Liver (tissue), 3 donors: ENCODE data around the gene STAG3.

ENCODE experiments used
- ATF3 ChIP-seq: IDR thresholded peaks from 2 replicates; pipeline ENCODE4 v1.6.1; 2016; ENCODE audit warnings: antibody characterized with exemption
- CTCF ChIP-seq: fragments of 150-350 bp; IDR thresholded peaks from 2 replicates; pipeline ENCODE4 v1.5.1; 2017; ENCODE audit warnings: improper control_type of control experiment, low read depth, low read length; ENCODE audit not compliant: missing input control
- EGR1 ChIP-seq, 2 donors: IDR thresholded peaks; 2 replicates each; pipeline ENCODE4 v1.6.1; 2016 to 2018; ENCODE audit warnings: antibody characterized with exemption in 2 of 2, low read depth in 2 of 2
- GABPA ChIP-seq, 2 donors: IDR thresholded peaks in 1 of 2; conservative IDR thresholded peaks in 1 of 2; 2 replicates each; pipeline ENCODE4 v1.6.1; 2016; ENCODE audit warnings: antibody characterized with exemption in 2 of 2, mild to moderate bottlenecking in 1 of 2, moderate library complexity in 1 of 2
- HNF4G ChIP-seq: IDR thresholded peaks from 2 replicates; pipeline ENCODE4 v1.6.1; 2016; ENCODE audit warnings: antibody characterized with exemption
- JUND ChIP-seq, 2 donors: IDR thresholded peaks; 2 replicates each; pipeline ENCODE4 v1.6.1; 2016; ENCODE audit warnings: antibody characterized with exemption in 2 of 2
- MAX ChIP-seq: IDR thresholded peaks from 2 replicates; pipeline ENCODE4 v1.6.1; 2016; ENCODE audit warnings: antibody characterized with exemption
- NR2F2 ChIP-seq: IDR thresholded peaks from 2 replicates; pipeline ENCODE4 v1.6.1; 2016; ENCODE audit warnings: antibody characterized with exemption
- REST ChIP-seq: IDR thresholded peaks from 2 replicates; pipeline ENCODE4 v1.6.1; 2016; ENCODE audit warnings: antibody characterized with exemption, mild to moderate bottlenecking
- SP1 ChIP-seq: IDR thresholded peaks from 2 replicates; pipeline ENCODE4 v1.6.1; 2018; ENCODE audit warnings: antibody characterized with exemption, mild to moderate bottlenecking
- TAF1 ChIP-seq: conservative IDR thresholded peaks from 2 replicates; pipeline ENCODE4 v1.6.1; 2016; ENCODE audit warnings: antibody characterized with exemption, mild to moderate bottlenecking
- ZBTB33 ChIP-seq: IDR thresholded peaks from 2 replicates; pipeline ENCODE4 v1.6.1; 2016; ENCODE audit warnings: antibody characterized with exemption
- donor health status: healthy.
- donor health status: healthy.

GRCh38 chr7:100163871-100164270 is 13.8 kb upstream of the STAG3 start:
- TF ChIP-seq CTCF: no peak
- TF ChIP-seq JUND (IDR thresholded peaks at IDR 0.05): no peak
- no peak for TF ChIP-seq ATF3
- no peak for TF ChIP-seq NR2F2
- TF ChIP-seq ZBTB33: no peak
- TF ChIP-seq MAX: no peak
- no peak for TF ChIP-seq TAF1
- TF ChIP-seq GABPA (IDR thresholded peaks at IDR 0.05 in 1 of 2, conservative IDR thresholded peaks at IDR 0.05 in 1 of 2): no peak
- no peak for TF ChIP-seq HNF4G
- TF ChIP-seq EGR1 (IDR thresholded peaks at IDR 0.05; ENCODE audit: low read depth in 2 of 2): no peak
- no peak for TF ChIP-seq REST
- no peak for TF ChIP-seq SP1
